LoVo (cell line): ENCODE measurements around the gene SH3GL3.

ENCODE experiments used
- DNase-seq: peaks from one replicate; pipeline ENCODE4 v3.0.0-alpha.2; 2016; ENCODE audit warnings: low spot score

Gene SH3GL3, protein sequence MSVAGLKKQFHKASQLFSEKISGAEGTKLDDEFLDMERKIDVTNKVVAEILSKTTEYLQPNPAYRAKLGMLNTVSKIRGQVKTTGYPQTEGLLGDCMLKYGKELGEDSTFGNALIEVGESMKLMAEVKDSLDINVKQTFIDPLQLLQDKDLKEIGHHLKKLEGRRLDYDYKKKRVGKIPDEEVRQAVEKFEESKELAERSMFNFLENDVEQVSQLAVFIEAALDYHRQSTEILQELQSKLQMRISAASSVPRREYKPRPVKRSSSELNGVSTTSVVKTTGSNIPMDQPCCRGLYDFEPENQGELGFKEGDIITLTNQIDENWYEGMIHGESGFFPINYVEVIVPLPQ

GRCh38 chr15:83446904-83447709 lies at the start of gene SH3GL3:
Gene SH3GL3 (plus strand): TSS chr15:83447341. CDS start chr15:83447534, 193 bp downstream.
- no peak for DNase-seq

DNA sequence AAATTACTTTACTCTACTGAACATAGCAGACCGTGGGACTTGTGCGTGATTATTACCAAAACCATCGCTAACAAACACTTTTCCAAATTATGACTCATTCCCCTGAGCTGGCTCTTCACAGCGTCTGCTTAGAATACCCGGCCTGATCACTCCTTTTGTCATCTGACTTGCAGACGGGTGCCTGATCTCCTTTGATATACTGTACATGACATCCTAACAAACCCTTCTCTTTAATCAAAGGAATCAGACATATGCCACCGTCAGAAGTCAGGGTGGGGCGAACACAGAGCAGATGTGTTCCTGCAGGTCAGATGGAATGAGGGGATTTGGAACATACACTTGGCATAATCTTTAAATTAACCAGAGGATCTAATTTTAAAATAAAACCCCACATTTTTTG lies 48.5 kb upstream of the SH3GL3 start:
- no peak for DNase-seq

- no peak for DNase-seq
Observed at GRCh38 chr15:83404121-83404520, 43.0 kb upstream of the SH3GL3 start.

GRCh38 chr15:83410532-83410931 lies 36.6 kb upstream of the SH3GL3 start:
- no peak for DNase-seq

DNA sequence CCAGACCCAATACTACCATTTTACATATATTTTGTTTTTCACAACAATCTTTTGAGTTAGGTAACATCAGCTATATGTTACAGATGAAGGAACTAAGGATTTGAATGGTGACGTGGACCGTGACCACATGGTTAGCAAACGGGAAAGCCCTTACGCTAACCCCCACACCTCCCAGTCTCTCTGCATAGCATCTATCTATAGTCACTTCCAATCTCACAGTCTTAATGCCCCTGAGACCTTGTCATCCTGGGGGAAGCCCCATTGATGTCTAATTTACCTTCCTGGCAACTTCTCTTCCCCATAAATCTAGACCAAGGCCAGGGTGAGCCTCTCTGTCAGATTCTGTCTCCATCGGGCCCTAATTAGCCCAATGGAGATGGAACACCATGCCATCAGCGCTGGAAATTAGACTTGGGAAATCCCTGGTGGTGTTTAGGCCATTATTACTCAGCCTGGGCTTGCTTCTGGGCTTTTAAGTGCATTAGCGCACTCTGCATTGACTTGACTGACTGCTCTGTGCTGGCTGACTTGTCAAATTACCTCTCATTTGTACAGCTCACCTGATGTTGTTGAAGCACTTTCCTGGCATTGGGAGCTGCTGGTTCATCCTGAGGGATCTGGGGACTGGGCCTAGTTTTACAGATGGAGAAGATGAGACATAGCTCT lies 34.0 kb upstream of the SH3GL3 start:
- DNase-seq, result no peak

GRCh38 chr15:83422081-83422480 lies 25.1 kb upstream of the SH3GL3 start:
- DNase-seq, result no peak

GRCh38 chr15:83422541-83422940 lies 24.6 kb upstream of the SH3GL3 start:
- DNase-seq, result no peak

DNA sequence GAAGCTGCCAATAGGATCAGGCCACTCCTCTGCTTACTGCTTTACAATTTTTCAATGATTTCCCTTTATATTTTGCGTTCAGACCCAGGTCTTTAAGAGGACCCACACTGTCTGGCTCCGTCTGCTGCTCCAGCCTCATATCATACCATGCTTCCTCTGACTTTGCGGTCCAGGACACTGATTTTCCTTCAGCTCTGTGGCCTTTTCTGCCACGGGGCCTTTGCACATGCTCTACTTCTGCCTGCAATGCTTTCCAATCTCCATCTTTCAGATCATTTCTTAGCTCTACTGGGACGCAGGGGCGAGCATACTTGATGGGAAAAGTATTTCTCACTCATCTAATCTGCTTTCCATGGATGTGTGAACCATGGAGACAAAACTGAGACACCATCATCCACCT lies 23.0 kb upstream of the SH3GL3 start:
- DNase-seq, result no peak

GRCh38 chr15:83430441-83430840 lies 16.7 kb upstream of the SH3GL3 start:
- DNase-seq, result no peak

- no peak for DNase-seq
Observed at GRCh38 chr15:83431521-83431920, 15.6 kb upstream of the SH3GL3 start.

- DNase-seq, result no peak
Observed at GRCh38 chr15:83435202-83435601, 11.9 kb upstream of the SH3GL3 start.

DNA sequence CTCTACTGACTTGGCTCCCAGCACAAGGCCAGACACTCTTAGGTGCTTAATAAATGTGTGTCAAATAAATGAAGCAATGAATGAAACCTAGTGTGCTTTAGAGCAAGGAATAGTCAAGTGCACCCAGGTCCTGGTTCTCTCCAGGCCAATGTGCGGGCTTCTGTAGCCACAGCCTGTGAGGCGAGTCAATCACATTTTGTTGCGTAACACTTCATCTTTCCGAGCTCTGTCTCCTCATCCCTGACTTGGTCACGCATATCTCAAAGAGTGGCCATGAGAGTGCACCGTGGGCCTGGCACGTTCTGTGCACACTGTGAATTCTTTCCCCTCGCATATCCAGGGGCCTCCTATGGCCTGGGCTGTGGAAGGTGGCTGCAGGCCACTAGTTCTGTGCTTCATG lies 11.4 kb upstream of the SH3GL3 start:
- no peak for DNase-seq

- no peak for DNase-seq
Observed at GRCh38 chr15:83436513-83437158, 10.5 kb upstream of the SH3GL3 start.

- DNase-seq, result no peak
Observed at GRCh38 chr15:83443076-83443847, 3.9 kb upstream of the SH3GL3 start.

DNA sequence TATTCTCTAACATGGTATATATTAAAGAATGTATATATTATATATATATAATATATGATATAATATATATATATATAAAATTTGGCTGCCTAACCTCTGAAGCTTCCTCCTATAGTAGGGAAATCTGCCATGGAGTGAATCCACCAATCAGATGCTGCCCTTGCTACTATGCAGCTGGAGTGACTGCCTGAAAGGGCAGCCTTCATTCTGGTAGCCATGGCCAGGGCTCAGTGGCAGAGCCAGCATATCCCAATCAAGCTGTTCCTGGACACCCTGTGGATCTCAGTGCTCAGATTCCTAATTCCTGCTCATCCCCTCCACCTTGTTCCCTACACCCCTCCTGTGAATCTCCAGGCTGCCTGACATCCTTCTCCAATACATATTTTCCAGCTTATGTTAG lies 2.2 kb upstream of the SH3GL3 start:
- DNase-seq, result no peak

GRCh38 chr15:83445643-83446042 lies 1.5 kb upstream of the SH3GL3 start:
- DNase-seq, result no peak

DNA sequence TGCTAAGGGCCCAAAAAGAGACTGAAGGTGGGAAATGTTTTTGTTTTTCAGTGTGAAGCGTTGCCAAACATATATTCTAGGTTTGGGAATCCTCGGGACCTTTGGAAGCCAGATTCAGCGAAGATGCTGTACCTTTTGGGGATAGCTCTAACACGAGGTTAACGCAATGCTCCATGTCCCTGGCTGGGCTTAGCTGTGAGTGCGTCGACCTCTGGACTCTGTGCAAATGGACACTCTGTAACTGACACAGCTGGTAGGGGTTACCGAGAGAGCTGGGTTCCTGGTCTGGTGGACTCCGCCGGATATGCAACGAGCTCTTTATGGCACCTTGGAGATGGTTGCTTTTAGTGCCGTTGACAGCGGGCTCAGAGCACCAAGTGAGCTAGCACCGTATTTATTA lies 724 bp upstream of the SH3GL3 start:
- DNase-seq, result no peak

GRCh38 chr15:83449250-83449671 lies 2.1 kb downstream of the SH3GL3 start:
- DNase-seq, result no peak

GRCh38 chr15:83449937-83450506 lies 2.9 kb downstream of the SH3GL3 start:
- DNase-seq, result no peak

GRCh38 chr15:83457149-83457548 lies 10.0 kb downstream of the SH3GL3 start:
- no peak for DNase-seq

DNA sequence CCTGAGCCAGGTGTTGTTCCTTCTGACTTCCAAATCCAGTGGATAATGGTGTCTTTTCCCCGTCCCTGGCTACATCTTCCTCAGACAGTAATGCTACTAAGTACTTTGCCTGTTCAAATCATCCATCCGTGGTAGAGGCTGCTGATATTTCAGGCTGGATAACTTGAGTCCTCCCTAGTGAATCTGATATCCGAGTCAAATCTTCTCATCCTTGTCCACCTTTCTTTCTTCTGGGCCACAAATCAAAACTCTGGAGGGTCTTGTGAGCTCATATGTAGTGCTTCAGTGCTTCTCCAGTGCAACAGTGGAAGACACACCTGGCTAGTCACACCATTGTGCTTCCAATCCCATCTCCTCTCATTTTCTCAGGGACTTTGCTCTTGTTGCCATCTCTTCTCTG lies 11.2 kb downstream of the SH3GL3 start:
- no peak for DNase-seq
